ENCODE results near the gene PCDHGB7. TPM values are rescaled to one million over a fixed set of nuclear protein-coding genes. Genes with fewer than 3 reads are reported as not detected.
A peak's percentile ranks its signal among the peaks of the same experiment; 100 is the strongest.
"Not testable (repeated sequence)": the region's sequence is repeated elsewhere in the genome, so short reads cannot be mapped to it uniquely, and the experiment has no call there.

The PCDHGB7 gene
- polyA plus RNA-seq, 6 donors from 2014 or later, result not detected

GRCh38 chr5:141403387-141403786 lies 14.1 kb upstream of the PCDHGB7 start:
- peaks cover 4 to 68% (median 46%) of the 10 kb centered on the region in 7 donors for H3K9me3 Mint-ChIP-seq
- peaks cover 59 to 84% (median 74%) of the 10 kb centered on the region in 3 donors for H3K27me3 Mint-ChIP-seq
- DNase-seq, result no peak
- H3K4me1 Mint-ChIP-seq, result peaks cover 0 to 12% (median 3%) of the 10 kb centered on the region in 3 donors
- H3K4me3 Mint-ChIP-seq, result peak overlapping the region in 3 of 8 donors; percentile 5 to 75 (median 18)
- peaks cover 4 to 42% of the 10 kb centered on the region in 2 donors for H3K36me3 Mint-ChIP-seq
- peak overlapping the region in 2 of 6 donors; percentile 24 to 81 for H3K27ac Mint-ChIP-seq
- no peak for ATAC-seq (ENCODE audit: low read depth in 2 of 2)

DNA sequence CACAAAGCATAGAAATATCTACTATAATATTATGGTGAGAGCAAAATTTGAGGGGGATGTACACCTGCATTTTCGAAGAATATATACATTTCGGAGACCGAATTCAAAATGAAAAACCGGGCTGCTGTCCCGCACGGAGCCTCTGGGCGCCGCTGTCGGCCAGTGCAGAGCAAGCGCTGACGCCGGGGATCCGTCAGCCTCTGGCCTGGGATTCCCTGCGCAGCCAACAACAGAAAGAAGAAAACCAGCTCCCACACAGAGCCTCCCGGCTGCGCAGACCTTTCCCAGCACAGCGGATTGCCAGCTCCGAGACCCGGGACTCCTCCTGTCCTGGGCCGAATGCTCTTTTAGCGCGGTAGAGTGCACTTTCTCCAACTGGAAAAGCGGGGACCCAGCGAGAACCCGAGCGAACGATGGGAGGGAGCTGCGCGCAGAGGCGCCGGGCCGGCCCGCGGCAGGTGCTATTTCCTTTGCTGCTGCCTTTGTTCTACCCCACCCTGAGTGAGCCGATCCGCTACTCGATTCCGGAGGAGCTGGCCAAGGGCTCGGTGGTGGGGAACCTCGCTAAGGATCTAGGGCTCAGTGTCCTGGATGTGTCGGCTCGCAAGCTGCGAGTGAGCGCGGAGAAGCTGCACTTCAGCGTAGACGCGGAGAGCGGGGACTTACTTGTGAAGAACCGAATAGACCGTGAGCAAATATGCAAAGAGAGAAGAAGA lies 9.5 kb upstream of the PCDHGB7 start, which contains the start of gene PCDHGB6:
PCDHGB6 (plus strand) TSS at position 232 of the 716 bp plus-strand sequence; CDS start at position 414, 182 bp downstream.
- not testable (repeated sequence) for DNase-seq
- ATAC-seq (ENCODE audit: low read depth in 2 of 2), result peak; percentile 16 to 38

GRCh38 chr5:141409598-141410306 lies 7.7 kb upstream of the PCDHGB7 start:
- peaks cover 9 to 70% (median 43%) of the 10 kb centered on the region in 7 donors for H3K9me3 Mint-ChIP-seq
- peaks cover 11 to 30% (median 14%) of the 10 kb centered on the region in 3 donors for H3K4me1 Mint-ChIP-seq
- H3K27ac Mint-ChIP-seq, result peak overlapping the region in 3 of 6 donors; percentile 22 to 48 (median 39)
- no peak for DNase-seq
- peaks cover 21 to 46% of the 10 kb centered on the region in 2 donors for H3K36me3 Mint-ChIP-seq
- ATAC-seq (ENCODE audit: low read depth in 2 of 2), result no peak
- peaks cover 63 to 72% (median 63%) of the 10 kb centered on the region in 3 donors for H3K27me3 Mint-ChIP-seq
- peak overlapping the region in 2 of 8 donors; percentile 8 to 34 for H3K4me3 Mint-ChIP-seq

More for the DNA sequence above, 9.5 kb upstream of the PCDHGB7 start, which contains the start of gene PCDHGB6:
- Mint-ChIP-seq H3K4me1 (peaks cover 3 to 15% (median 4%) of the 10 kb centered on the region in 3 donors), H3K4me3 (peak within 1 kb of the TSS; percentile 35 to 86 (median 62)), H3K27ac (peak within 1 kb of the TSS in 3 of 6 donors; percentile 20 to 53 (median 28)), H3K27me3 (peaks cover 61 to 72% (median 63%) of the 10 kb centered on the region in 3 donors), H3K9me3 (peaks cover 5 to 67% (median 41%) of the 10 kb centered on the region in 7 donors), H3K36me3 (peaks cover 11 to 50% of the 10 kb centered on the region in 2 donors)

DNA sequence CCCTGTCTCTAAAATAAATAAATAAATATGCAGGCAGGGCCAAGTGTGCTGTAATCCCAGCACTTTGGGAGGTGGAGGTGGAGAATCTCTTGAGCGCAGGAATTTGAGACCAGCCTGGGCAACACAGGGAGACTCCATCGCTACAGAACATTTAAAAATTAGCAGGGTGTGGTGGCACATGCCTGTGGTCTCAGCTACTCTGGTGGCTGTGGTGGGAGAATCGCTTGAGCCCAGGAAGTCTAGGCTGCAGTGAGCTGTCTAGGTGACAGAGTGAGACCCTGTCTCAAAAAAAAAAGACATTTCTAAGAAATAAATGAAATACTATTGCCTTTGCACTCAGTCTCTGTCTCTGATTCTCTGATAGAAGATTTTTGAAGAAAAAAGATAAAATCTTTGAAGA lies 5.9 kb upstream of the PCDHGB7 start:
- Mint-ChIP-seq H3K27me3 (peaks cover 60 to 70% (median 61%) of the 10 kb centered on the region in 3 donors), H3K4me1 (peaks cover 11 to 30% (median 16%) of the 10 kb centered on the region in 3 donors), H3K9me3 (peaks cover 9 to 69% (median 44%) of the 10 kb centered on the region in 7 donors), H3K36me3 (peaks cover 29 to 45% of the 10 kb centered on the region in 2 donors), H3K27ac (peak overlapping the region in 2 of 6 donors; percentile 11 to 54), H3K4me3 (peak overlapping the region in 1 of 8 donors; percentile 12)
- DNase-seq (no peak), ATAC-seq (ENCODE audit: low read depth in 2 of 2) (no peak)

GRCh38 chr5:141412854-141413539 lies 4.5 kb upstream of the PCDHGB7 start, which contains the start of gene PCDHGA10:
PCDHGA10 (plus strand) TSS chr5:141412987; CDS start chr5:141413176, 189 bp downstream.
- H3K36me3 Mint-ChIP-seq, result peaks cover 32 to 48% of the 10 kb centered on the region in 2 donors
- DNase-seq, result no peak
- H3K9me3 Mint-ChIP-seq, result peaks cover 9 to 70% (median 46%) of the 10 kb centered on the region in 7 donors
- H3K4me3 Mint-ChIP-seq, result peak within 1 kb of the TSS; percentile 74 to 93 (median 87)
- peak within 1 kb of the TSS in 4 of 6 donors; percentile 43 to 85 (median 66) for H3K27ac Mint-ChIP-seq
- H3K4me1 Mint-ChIP-seq, result peaks cover 11 to 22% (median 22%) of the 10 kb centered on the region in 3 donors
- H3K27me3 Mint-ChIP-seq, result peaks cover 62 to 71% (median 67%) of the 10 kb centered on the region in 3 donors
- ATAC-seq (ENCODE audit: low read depth in 2 of 2), result peak; percentile 47 to 52

DNA sequence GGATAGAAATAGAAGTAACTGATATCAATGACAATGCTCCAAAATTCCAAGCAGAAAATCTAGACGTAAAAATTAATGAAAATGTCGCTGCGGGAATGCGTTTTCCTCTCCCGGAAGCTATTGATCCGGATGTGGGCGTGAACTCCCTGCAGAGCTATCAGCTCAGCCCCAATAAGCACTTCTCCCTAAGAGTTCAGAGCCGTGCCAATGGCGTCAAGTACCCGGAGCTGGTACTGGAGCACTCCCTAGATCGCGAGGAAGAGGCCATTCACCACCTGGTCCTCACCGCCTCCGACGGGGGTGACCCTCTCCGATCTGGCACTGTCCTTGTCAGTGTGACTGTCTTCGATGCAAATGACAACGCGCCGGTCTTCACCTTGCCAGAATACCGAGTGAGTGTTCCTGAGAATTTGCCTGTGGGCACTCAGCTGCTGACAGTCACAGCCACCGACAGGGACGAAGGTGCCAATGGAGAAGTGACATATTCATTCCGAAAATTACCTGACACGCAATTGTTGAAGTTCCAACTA lies 3.9 kb upstream of the PCDHGB7 start:
- peaks cover 38 to 48% of the 10 kb centered on the region in 2 donors for H3K36me3 Mint-ChIP-seq
- peak overlapping the region; percentile 74 to 93 (median 87) for H3K4me3 Mint-ChIP-seq
- no peak for ATAC-seq (ENCODE audit: low read depth in 2 of 2)
- peaks cover 11 to 27% (median 18%) of the 10 kb centered on the region in 3 donors for H3K4me1 Mint-ChIP-seq
- peaks cover 11 to 70% (median 48%) of the 10 kb centered on the region in 7 donors for H3K9me3 Mint-ChIP-seq
- H3K27ac Mint-ChIP-seq, result peak overlapping the region in 4 of 6 donors; percentile 43 to 85 (median 66)
- no peak for DNase-seq
- peaks cover 65 to 72% (median 67%) of the 10 kb centered on the region in 3 donors for H3K27me3 Mint-ChIP-seq

DNA sequence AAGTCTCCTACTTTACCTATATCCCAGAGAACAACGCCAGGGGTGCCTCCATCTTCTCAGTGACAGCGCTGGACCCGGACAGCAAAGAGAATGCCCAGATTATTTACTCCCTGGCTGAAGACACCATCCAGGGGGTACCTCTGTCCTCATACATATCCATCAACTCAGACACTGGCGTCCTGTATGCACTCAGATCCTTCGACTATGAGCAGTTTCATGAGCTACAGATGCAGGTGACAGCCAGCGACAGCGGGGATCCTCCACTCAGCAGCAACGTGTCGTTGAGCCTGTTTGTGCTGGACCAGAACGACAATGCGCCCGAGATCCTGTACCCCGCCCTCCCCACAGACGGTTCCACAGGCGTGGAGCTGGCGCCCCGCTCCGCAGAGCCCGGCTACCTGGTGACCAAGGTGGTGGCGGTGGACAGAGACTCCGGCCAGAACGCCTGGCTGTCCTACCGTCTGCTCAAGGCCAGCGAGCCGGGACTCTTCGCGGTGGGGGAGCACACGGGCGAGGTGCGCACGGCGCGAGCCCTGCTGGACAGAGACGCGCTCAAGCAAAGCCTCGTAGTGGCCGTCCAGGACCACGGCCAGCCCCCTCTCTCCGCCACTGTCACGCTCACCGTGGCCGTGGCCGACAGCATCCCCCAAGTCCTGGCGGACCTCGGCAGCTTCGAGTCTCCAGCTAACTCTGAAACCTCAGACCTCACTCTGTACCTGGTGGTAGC lies 2.8 kb upstream of the PCDHGB7 start:
- not testable (repeated sequence) for ATAC-seq (ENCODE audit: low read depth in 2 of 2); DNase-seq
- peaks cover 11 to 28% (median 18%) of the 10 kb centered on the region in 3 donors for H3K4me1 Mint-ChIP-seq
- peak overlapping the region in 6 of 8 donors; percentile 7 to 84 (median 60) for H3K4me3 Mint-ChIP-seq
- H3K27ac Mint-ChIP-seq, result peak overlapping the region in 3 of 6 donors; percentile 4 to 79 (median 36)
- H3K36me3 Mint-ChIP-seq, result peaks cover 36 to 44% of the 10 kb centered on the region in 2 donors
- peaks cover 62 to 69% (median 64%) of the 10 kb centered on the region in 3 donors for H3K27me3 Mint-ChIP-seq
- H3K9me3 Mint-ChIP-seq, result peaks cover 9 to 64% (median 45%) of the 10 kb centered on the region in 7 donors

GRCh38 chr5:141415275-141415618 lies 2.2 kb upstream of the PCDHGB7 start:
- peak overlapping the region in 3 of 6 donors; percentile 36 to 60 (median 53) for H3K27ac Mint-ChIP-seq
- H3K4me1 Mint-ChIP-seq, result peaks cover 9 to 28% (median 18%) of the 10 kb centered on the region in 3 donors
- peaks cover 9 to 64% (median 46%) of the 10 kb centered on the region in 7 donors for H3K9me3 Mint-ChIP-seq
- not testable (repeated sequence) for DNase-seq; ATAC-seq (ENCODE audit: low read depth in 2 of 2)
- peaks cover 59 to 68% (median 63%) of the 10 kb centered on the region in 3 donors for H3K27me3 Mint-ChIP-seq
- H3K36me3 Mint-ChIP-seq, result peaks cover 33 to 39% of the 10 kb centered on the region in 2 donors
- H3K4me3 Mint-ChIP-seq, result peak overlapping the region in 5 of 8 donors; percentile 7 to 68 (median 46)

- H3K4me3 Mint-ChIP-seq, result peak overlapping the region in 4 of 8 donors; percentile 45 to 64 (median 54)
- H3K36me3 Mint-ChIP-seq, result peaks cover 37 to 52% of the 10 kb centered on the region in 2 donors
- H3K27ac Mint-ChIP-seq, result peak overlapping the region in 4 of 6 donors; percentile 73 to 96 (median 92)
- ATAC-seq (ENCODE audit: low read depth in 2 of 2) (no peak), DNase-seq (no peak)
- peaks cover 16 to 82% (median 56%) of the 10 kb centered on the region in 7 donors for H3K9me3 Mint-ChIP-seq
- peaks cover 65 to 80% (median 70%) of the 10 kb centered on the region in 3 donors for H3K27me3 Mint-ChIP-seq
- peaks cover 3 to 21% (median 4%) of the 10 kb centered on the region in 3 donors for H3K4me1 Mint-ChIP-seq
Measured at GRCh38 chr5:141419074-141419880, 1.8 kb downstream of the PCDHGB7 start.

DNA sequence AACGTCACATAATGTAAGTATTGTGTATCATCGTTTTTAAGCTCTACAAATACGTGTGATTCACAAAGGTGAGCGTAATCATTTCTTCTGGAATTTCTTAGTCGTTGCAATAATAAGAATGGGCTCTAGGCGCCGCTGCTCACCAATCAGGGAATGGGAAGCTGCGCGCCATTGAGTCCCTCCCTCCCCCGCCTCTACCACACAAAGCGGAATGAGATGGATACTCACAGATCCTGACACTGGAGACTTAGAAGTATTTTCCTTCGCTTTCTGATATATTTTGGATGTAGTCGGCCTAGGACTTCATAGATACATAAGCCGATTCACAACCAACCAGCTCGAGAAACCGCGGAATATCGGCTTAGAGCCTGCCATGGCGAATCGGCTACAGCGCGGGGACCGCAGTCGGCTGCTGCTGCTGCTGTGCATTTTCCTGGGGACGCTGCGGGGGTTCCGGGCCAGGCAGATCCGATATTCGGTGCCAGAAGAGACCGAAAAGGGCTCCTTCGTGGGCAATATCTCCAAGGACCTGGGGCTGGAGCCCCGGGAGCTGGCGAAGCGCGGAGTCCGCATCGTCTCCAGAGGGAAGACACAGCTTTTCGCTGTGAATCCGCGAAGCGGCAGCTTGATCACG lies 3.5 kb downstream of the PCDHGB7 start, which contains the start of gene PCDHGA11:
PCDHGA11 (plus strand) TSS at position 197 of the 634 bp plus-strand sequence; CDS start at position 374, 177 bp downstream.
- Mint-ChIP-seq H3K27me3 (peaks cover 56 to 83% (median 68%) of the 10 kb centered on the region in 3 donors), H3K9me3 (peaks cover 13 to 70% (median 43%) of the 10 kb centered on the region in 7 donors), H3K27ac (peak within 1 kb of the TSS in 5 of 6 donors; percentile 13 to 96 (median 94)), H3K4me1 (peaks cover 0 to 19% (median 0%) of the 10 kb centered on the region in 3 donors), H3K36me3 (peaks cover 26 to 41% of the 10 kb centered on the region in 2 donors), H3K4me3 (peak within 1 kb of the TSS; percentile 56 to 89 (median 82))
- DNase-seq, result no peak
- ATAC-seq (ENCODE audit: low read depth in 2 of 2), result no peak
